WTC11 (cell line): ENCODE results near the gene ATOX1. TPM values are rescaled to one million over a fixed set of nuclear protein-coding genes. Genes with fewer than 3 reads are reported as not detected.

Experiments used
- ATAC-seq: fragments of 200-7000 bp; cut with Tn5 transposase; 2 replicates; pipeline ENCODE4 v1.10.0; 2021; ENCODE audit warnings: mild to moderate bottlenecking, moderate library complexity
- CTCF ChIA-PET: fragments of 300-600 bp; sonication (Branson Sonifier 250); formaldehyde crosslinking; loops from one replicate; lab custom pipeline; 2021; ENCODE audit warnings: antibody characterized with exemption; lab: Charles Lee
- POLR2A ChIA-PET: fragments of 350-600 bp; sonication (Branson Sonifier 250); formaldehyde crosslinking; loops from one replicate; lab custom pipeline; 2021; ENCODE audit warnings: antibody characterized with exemption; lab: Charles Lee
- DNase-seq: peaks from one replicate; pipeline ENCODE4 v3.0.0; 2021; ENCODE audit warnings: low spot score
- H3K27ac Mint-ChIP-seq: 2 replicates; pipeline ENCODE4 v1.8.0; 2021; ENCODE audit warnings: mixed read lengths
- H3K27me3 Mint-ChIP-seq: 2 replicates; pipeline ENCODE4 v1.8.0; 2021; ENCODE audit warnings: low read depth, mild to moderate bottlenecking, moderate library complexity, mixed read lengths
- H3K36me3 Mint-ChIP-seq: 2 replicates; pipeline ENCODE4 v1.8.0; 2021; ENCODE audit warnings: mixed read lengths
- H3K4me1 Mint-ChIP-seq: 2 replicates; pipeline ENCODE4 v1.8.0; 2022; ENCODE audit warnings: mixed read lengths
- H3K4me3 Mint-ChIP-seq: 2 replicates; pipeline ENCODE4 v1.8.0; 2021; ENCODE audit warnings: mild to moderate bottlenecking, moderate library complexity, mixed read lengths
- H3K9me3 Mint-ChIP-seq: 2 replicates; pipeline ENCODE4 v1.8.0; 2021; ENCODE audit warnings: mixed read lengths
- CREB1 ChIP-seq: sonication (generic); formaldehyde crosslinking; IDR thresholded peaks from 2 replicates; pipeline ENCODE4 v1.8.0; 2023; ENCODE audit warnings: mild to moderate bottlenecking, missing genetic modification reagents
- CREM ChIP-seq: sonication (generic); formaldehyde crosslinking; IDR thresholded peaks from 2 replicates; pipeline ENCODE4 v1.8.1; 2022; ENCODE audit warnings: mild to moderate bottlenecking, missing genetic modification reagents, moderate library complexity
- EMX1 ChIP-seq: fragments of 250-450 bp; sonication (Bioruptor Pico); IDR thresholded peaks from 2 replicates; pipeline ENCODE4 v1.8.0; 2021; ENCODE audit warnings: mild to moderate bottlenecking
- ERG ChIP-seq: fragments of 250-450 bp; sonication (Bioruptor Pico); IDR thresholded peaks from 2 replicates; pipeline ENCODE4 v1.8.0; 2021; ENCODE audit warnings: mild to moderate bottlenecking
- FOXJ3 ChIP-seq: sonication (generic); formaldehyde crosslinking; IDR thresholded peaks from 2 replicates; pipeline ENCODE4 v1.9.0; 2021; ENCODE audit warnings: missing genetic modification reagents, mild to moderate bottlenecking, borderline replicate concordance
- JAZF1 ChIP-seq: fragments of 250-450 bp; sonication (Bioruptor Pico); IDR thresholded peaks from 2 replicates; pipeline ENCODE4 v1.9.0; 2021; ENCODE audit warnings: moderate library complexity, mild to moderate bottlenecking, inconsistent platforms
- KAT7 ChIP-seq: sonication (generic); formaldehyde crosslinking; IDR thresholded peaks from 2 replicates; pipeline ENCODE4 v1.8.1; 2023; ENCODE audit warnings: missing genetic modification reagents, mild to moderate bottlenecking, borderline replicate concordance
- MAX ChIP-seq: sonication (generic); formaldehyde crosslinking; IDR thresholded peaks from 2 replicates; pipeline ENCODE4 v1.8.0; 2022; ENCODE audit warnings: mild to moderate bottlenecking, missing genetic modification reagents
- MXD4 ChIP-seq: fragments of 250-450 bp; sonication (Bioruptor Pico); IDR thresholded peaks from 2 replicates; pipeline ENCODE4 v1.8.0; 2021; ENCODE audit warnings: mild to moderate bottlenecking, moderate library complexity, borderline replicate concordance
- MYBL2 ChIP-seq: sonication (generic); formaldehyde crosslinking; IDR thresholded peaks from 2 replicates; pipeline ENCODE4 v1.8.1; 2023; ENCODE audit warnings: mild to moderate bottlenecking, moderate library complexity, missing genetic modification reagents
- NR3C1 ChIP-seq: sonication (generic); formaldehyde crosslinking; conservative IDR thresholded peaks from 2 replicates; pipeline ENCODE4 v1.8.1; 2023; ENCODE audit warnings: low read depth, mild to moderate bottlenecking, missing genetic modification reagents
- SMAD4 ChIP-seq: sonication (generic); formaldehyde crosslinking; IDR thresholded peaks from 2 replicates; pipeline ENCODE4 v1.8.0; 2022; ENCODE audit warnings: mild to moderate bottlenecking, missing genetic modification reagents
- SOX15 ChIP-seq: fragments of 250-450 bp; sonication (Bioruptor Pico); IDR thresholded peaks from 2 replicates; pipeline ENCODE4 v1.9.0; 2021; ENCODE audit warnings: mild to moderate bottlenecking
- SP1 ChIP-seq: sonication (generic); formaldehyde crosslinking; conservative IDR thresholded peaks from 2 replicates; pipeline ENCODE4 v1.8.1; 2022; ENCODE audit warnings: missing genetic modification reagents
- STAT6 ChIP-seq: sonication (generic); formaldehyde crosslinking; conservative IDR thresholded peaks from 2 replicates; pipeline ENCODE4 v1.8.1; 2023; ENCODE audit warnings: mild to moderate bottlenecking, low read depth, missing genetic modification reagents, moderate library complexity
- ZBTB43 ChIP-seq: sonication (generic); formaldehyde crosslinking; IDR thresholded peaks from 2 replicates; pipeline ENCODE4 v1.8.1; 2023; ENCODE audit warnings: mild to moderate bottlenecking, missing genetic modification reagents
- ZMAT4 ChIP-seq: fragments of 250-450 bp; sonication (Bioruptor Pico); IDR thresholded peaks from 2 replicates; pipeline ENCODE4 v1.9.0; 2021; ENCODE audit warnings: mild to moderate bottlenecking
- ZNF425 ChIP-seq: fragments of 250-450 bp; sonication (Bioruptor Pico); conservative IDR thresholded peaks from 2 replicates; pipeline ENCODE4 v1.9.0; 2021; ENCODE audit warnings: mild to moderate bottlenecking
- ZNF532 ChIP-seq: fragments of 250-450 bp; sonication (Bioruptor Pico); IDR thresholded peaks from 2 replicates; pipeline ENCODE4 v1.9.0; 2021; ENCODE audit warnings: mild to moderate bottlenecking, borderline replicate concordance
- ZSCAN18 ChIP-seq: fragments of 250-450 bp; sonication (Bioruptor Pico); IDR thresholded peaks from 2 replicates; pipeline ENCODE4 v2.1.2; 2022; ENCODE audit warnings: mild to moderate bottlenecking, moderate library complexity
- total RNA-seq: library from RNA; stranded (reverse); gene quantifications from 3 replicates; pipeline ENCODE4 v1.2.3, GENCODE V29; 2021

The ATOX1 gene
- total RNA-seq, 1 experiment from 2014 or later, result 76.4 TPM

GRCh38 chr5:151773951-151774350 is 15.5 kb upstream of the ATOX1 start:
- no peak overlapping the region for H3K27ac Mint-ChIP-seq
- POLR2A ChIA-PET, result no interaction called here

More at GRCh38 chr5:151773951-151774350, 15.5 kb upstream of the ATOX1 start:
- DNase-seq (no peak), ATAC-seq (no peak)
- H3K36me3 Mint-ChIP-seq, result peaks cover 31% of the 10 kb centered on the region
- CTCF ChIA-PET, result interaction anchor here (1.5 kb wide), 1 partner anchor 18 kb away, joined by 4 read pairs; no protein-coding TSS in a partner anchor
- H3K4me1 Mint-ChIP-seq, result peaks cover 57% of the 10 kb centered on the region
- TF ChIP-seq SP1 (CRISPR knock-in tag), result no peak
- no peak for TF ChIP-seq ZBTB43 (CRISPR knock-in tag)
- no peak for TF ChIP-seq ZNF532 (CRISPR knock-in tag)
- no peak for TF ChIP-seq EMX1 (CRISPR knock-in tag)
- TF ChIP-seq JAZF1 (CRISPR knock-in tag), result no peak
- no peak for TF ChIP-seq ZSCAN18 (CRISPR knock-in tag)
- no peak for TF ChIP-seq MYBL2 (CRISPR knock-in tag)
- no peak for TF ChIP-seq SOX15
- TF ChIP-seq ERG, result no peak
- no peak for TF ChIP-seq KAT7 (CRISPR knock-in tag)
- TF ChIP-seq ZMAT4 (CRISPR knock-in tag), result no peak
- TF ChIP-seq MXD4, result no peak
- TF ChIP-seq CREM, result no peak
- TF ChIP-seq MAX (CRISPR knock-in tag), result no peak
- TF ChIP-seq FOXJ3 (CRISPR knock-in tag), result no peak
- no peak for TF ChIP-seq ZNF425
- no peak for TF ChIP-seq NR3C1
- TF ChIP-seq SMAD4 (CRISPR knock-in tag), result no peak
- no peak for TF ChIP-seq CREB1
- TF ChIP-seq STAT6 (CRISPR knock-in tag), result no peak
- no peaks in the 10 kb centered on the region for H3K9me3 Mint-ChIP-seq
- no peaks in the 10 kb centered on the region for H3K27me3 Mint-ChIP-seq
- peak overlapping the region; percentile 94 for H3K4me3 Mint-ChIP-seq
